DOHH2 (cell line): ENCODE measurements around the gene ITGAE.

ENCODE experiments used
- EZH2phosphoT487 ChIP-seq: fragments of 200-600 bp; sonication (generic); IDR thresholded peaks from 2 replicates; pipeline ENCODE4 v1.6.1; 2017; ENCODE audit warnings: borderline replicate concordance, mild to moderate bottlenecking, antibody characterized with exemption, low read length, moderate library complexity, mixed read lengths
- TF ChIP-seq, protein P1 (sequence below): fragments of 200-600 bp; sonication (generic); IDR thresholded peaks from one replicate; pipeline ENCODE4 v1.5.1; 2014; ENCODE audit warnings: antibody characterized with exemption, mild to moderate bottlenecking, low read depth, low read length; ENCODE audit not compliant: poor library complexity, severe bottlenecking

GRCh38 chr17:3693141-3693540 lies 107.8 kb downstream of the ITGAE start:
- TF ChIP-seq, protein P1, sequence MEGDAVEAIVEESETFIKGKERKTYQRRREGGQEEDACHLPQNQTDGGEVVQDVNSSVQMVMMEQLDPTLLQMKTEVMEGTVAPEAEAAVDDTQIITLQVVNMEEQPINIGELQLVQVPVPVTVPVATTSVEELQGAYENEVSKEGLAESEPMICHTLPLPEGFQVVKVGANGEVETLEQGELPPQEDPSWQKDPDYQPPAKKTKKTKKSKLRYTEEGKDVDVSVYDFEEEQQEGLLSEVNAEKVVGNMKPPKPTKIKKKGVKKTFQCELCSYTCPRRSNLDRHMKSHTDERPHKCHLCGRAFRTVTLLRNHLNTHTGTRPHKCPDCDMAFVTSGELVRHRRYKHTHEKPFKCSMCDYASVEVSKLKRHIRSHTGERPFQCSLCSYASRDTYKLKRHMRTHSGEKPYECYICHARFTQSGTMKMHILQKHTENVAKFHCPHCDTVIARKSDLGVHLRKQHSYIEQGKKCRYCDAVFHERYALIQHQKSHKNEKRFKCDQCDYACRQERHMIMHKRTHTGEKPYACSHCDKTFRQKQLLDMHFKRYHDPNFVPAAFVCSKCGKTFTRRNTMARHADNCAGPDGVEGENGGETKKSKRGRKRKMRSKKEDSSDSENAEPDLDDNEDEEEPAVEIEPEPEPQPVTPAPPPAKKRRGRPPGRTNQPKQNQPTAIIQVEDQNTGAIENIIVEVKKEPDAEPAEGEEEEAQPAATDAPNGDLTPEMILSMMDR = no peak
- TF ChIP-seq EZH2phosphoT487 = no peak
